Vagina (tissue), 2 donors: ENCODE measurements around the gene MS4A13.

ENCODE experiments used
- POLR2A ChIP-seq, 2 donors: fragments of 450-650 bp; IDR thresholded peaks; one replicate each; pipeline ENCODE4 v1.6.1; 2017; ENCODE audit warnings: antibody characterized with exemption in 2 of 2, mild to moderate bottlenecking in 2 of 2, moderate library complexity in 2 of 2
- POLR2AphosphoS5 ChIP-seq, 2 donors: sonication (generic); formaldehyde crosslinking; IDR thresholded peaks; one replicate each; pipeline ENCODE4 v1.9.0; 2017; ENCODE audit warnings: antibody characterized with exemption in 2 of 2, mild to moderate bottlenecking in 2 of 2, low read depth in 1 of 2; ENCODE audit not compliant: insufficient read depth in 1 of 2
- TF ChIP-seq, protein P1 (sequence below), 3 experiments: fragments of 450-650 bp in 2 of 3; fragments of 200-600 bp in 1 of 3; sonication (generic) in 1 of 3; IDR thresholded peaks; one replicate each; pipeline ENCODE4 v1.5.1; 2017 to 2019; ENCODE audit warnings: antibody characterized with exemption in 3 of 3, mild to moderate bottlenecking in 2 of 3, moderate library complexity in 2 of 3

DNA sequence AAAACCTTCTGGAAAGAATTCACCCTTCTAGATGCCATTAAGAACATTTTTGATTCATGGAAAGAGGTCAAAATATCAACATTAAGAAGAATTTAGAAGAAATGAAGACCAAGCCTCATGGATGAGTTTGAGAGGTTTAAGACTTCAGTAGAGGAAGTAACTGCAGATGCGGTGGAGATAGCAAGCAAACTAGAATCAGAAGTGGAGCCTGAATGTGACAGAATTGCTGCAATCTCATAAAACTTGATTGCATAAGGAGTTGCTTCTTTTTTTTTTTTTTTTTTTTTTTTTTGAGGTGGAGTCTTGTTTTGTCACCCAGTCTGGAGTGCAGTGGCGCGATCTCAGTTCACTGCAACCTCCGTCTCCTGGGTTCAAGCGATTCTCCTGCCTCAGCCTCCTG is 51.6 kb downstream of the MS4A13 start:
- TF ChIP-seq, protein P1, sequence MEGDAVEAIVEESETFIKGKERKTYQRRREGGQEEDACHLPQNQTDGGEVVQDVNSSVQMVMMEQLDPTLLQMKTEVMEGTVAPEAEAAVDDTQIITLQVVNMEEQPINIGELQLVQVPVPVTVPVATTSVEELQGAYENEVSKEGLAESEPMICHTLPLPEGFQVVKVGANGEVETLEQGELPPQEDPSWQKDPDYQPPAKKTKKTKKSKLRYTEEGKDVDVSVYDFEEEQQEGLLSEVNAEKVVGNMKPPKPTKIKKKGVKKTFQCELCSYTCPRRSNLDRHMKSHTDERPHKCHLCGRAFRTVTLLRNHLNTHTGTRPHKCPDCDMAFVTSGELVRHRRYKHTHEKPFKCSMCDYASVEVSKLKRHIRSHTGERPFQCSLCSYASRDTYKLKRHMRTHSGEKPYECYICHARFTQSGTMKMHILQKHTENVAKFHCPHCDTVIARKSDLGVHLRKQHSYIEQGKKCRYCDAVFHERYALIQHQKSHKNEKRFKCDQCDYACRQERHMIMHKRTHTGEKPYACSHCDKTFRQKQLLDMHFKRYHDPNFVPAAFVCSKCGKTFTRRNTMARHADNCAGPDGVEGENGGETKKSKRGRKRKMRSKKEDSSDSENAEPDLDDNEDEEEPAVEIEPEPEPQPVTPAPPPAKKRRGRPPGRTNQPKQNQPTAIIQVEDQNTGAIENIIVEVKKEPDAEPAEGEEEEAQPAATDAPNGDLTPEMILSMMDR (IDR thresholded peaks at IDR 0.05), result no peak
- TF ChIP-seq POLR2A (IDR thresholded peaks at IDR 0.05) (no peak), POLR2AphosphoS5 (IDR thresholded peaks at IDR 0.05; ENCODE audit: insufficient read depth in 1 of 2, low read depth in 1 of 2) (no peak)
